ENCODE measurements around the gene RPF1. TPM values are rescaled to one million over a fixed set of nuclear protein-coding genes. Genes with fewer than 3 reads are reported as not detected.

The RPF1 gene
- total and polyA plus RNA-seq, 8 donors, result 7.6 to 40.8 (median 25.9) TPM

- peaks cover 33 to 79% (median 58%) of the 10 kb centered on the region in 4 donors for H3K4me1 ChIP-seq
- intact Hi-C loops (cut with DNase I; ENCODE audit: low total_unique reads), result no loop called here
- DNase-seq, result no peak
- H3K36me3 ChIP-seq, result peaks cover 4 to 26% (median 22%) of the 10 kb centered on the region in 4 donors
- H3K27ac ChIP-seq, result no peak overlapping the region
- no peaks in the 10 kb centered on the region for H3K9me3 ChIP-seq
- TF ChIP-seq POLR2AphosphoS5 (IDR thresholded peaks at IDR 0.05), result no peak
- TF ChIP-seq CTCF (IDR thresholded peaks at IDR 0.05), result no peak
- TF ChIP-seq EP300 (IDR thresholded peaks at IDR 0.05), result no peak
- no peak for TF ChIP-seq POLR2A (IDR thresholded peaks at IDR 0.05)
- peak overlapping the region in 2 of 4 donors; percentile 63 to 71 for H3K4me3 ChIP-seq
- no peaks in the 10 kb centered on the region for H3K27me3 ChIP-seq
- WGBS, 5 donors, result 33 to 44% (median 38%) methylated on average over 5 of the region's 5 CpGs
These were observed 23.9 kb downstream of the RPF1 start for GRCh38 chr1:84502927-84503326.

GRCh38 chr1:84504580-84505492 is 25.8 kb downstream of the RPF1 start:
- intact Hi-C loops (cut with DNase I; ENCODE audit: low total_unique reads), result no loop called here
- no peaks in the 10 kb centered on the region for H3K27me3 ChIP-seq
- peaks cover 0 to 11% (median 8%) of the 10 kb centered on the region in 4 donors for H3K36me3 ChIP-seq
- peak in 1 of 2 donors; percentile 55 for DNase-seq
- TF ChIP-seq POLR2AphosphoS5 (IDR thresholded peaks at IDR 0.05) (no peak), EP300 (IDR thresholded peaks at IDR 0.05) (no peak), POLR2A (IDR thresholded peaks at IDR 0.05) (no peak)
- peaks cover 33 to 66% (median 48%) of the 10 kb centered on the region in 4 donors for H3K4me1 ChIP-seq
- 3 to 6% (median 4%) methylated on average over 17 of the region's 17 CpGs for WGBS, 5 donors
- peak overlapping the region; percentile 63 to 83 (median 75) for H3K4me3 ChIP-seq
- peaks cover 0 to 9% (median 0%) of the 10 kb centered on the region in 4 donors for H3K9me3 ChIP-seq
- H3K27ac ChIP-seq, result peak overlapping the region; percentile 85 to 99 (median 97)

- H3K4me1 ChIP-seq, result peaks cover 33 to 59% (median 43%) of the 10 kb centered on the region in 4 donors
- H3K27ac ChIP-seq, result peak overlapping the region; percentile 95 to 99 (median 98)
- peaks cover 0 to 9% (median 0%) of the 10 kb centered on the region in 4 donors for H3K9me3 ChIP-seq
- no peaks in the 10 kb centered on the region for H3K27me3 ChIP-seq
- intact Hi-C loops (cut with DNase I; ENCODE audit: low total_unique reads), result no loop called here
- 0 to 1% (median 1%) methylated on average over 19 to 47 of the region's 47 CpGs for WGBS, 5 donors
- peak overlapping the region; percentile 63 to 83 (median 75) for H3K4me3 ChIP-seq
- no peak for DNase-seq
- TF ChIP-seq POLR2AphosphoS5 (IDR thresholded peaks at IDR 0.05), result peak in 2 of 3 donors; percentile 4 to 18
- TF ChIP-seq CTCF (IDR thresholded peaks at IDR 0.05), result no peak
- peaks cover 0 to 5% (median 3%) of the 10 kb centered on the region in 4 donors for H3K36me3 ChIP-seq
These were observed 26.5 kb downstream of the RPF1 start for GRCh38 chr1:84505493-84506001.

DNA sequence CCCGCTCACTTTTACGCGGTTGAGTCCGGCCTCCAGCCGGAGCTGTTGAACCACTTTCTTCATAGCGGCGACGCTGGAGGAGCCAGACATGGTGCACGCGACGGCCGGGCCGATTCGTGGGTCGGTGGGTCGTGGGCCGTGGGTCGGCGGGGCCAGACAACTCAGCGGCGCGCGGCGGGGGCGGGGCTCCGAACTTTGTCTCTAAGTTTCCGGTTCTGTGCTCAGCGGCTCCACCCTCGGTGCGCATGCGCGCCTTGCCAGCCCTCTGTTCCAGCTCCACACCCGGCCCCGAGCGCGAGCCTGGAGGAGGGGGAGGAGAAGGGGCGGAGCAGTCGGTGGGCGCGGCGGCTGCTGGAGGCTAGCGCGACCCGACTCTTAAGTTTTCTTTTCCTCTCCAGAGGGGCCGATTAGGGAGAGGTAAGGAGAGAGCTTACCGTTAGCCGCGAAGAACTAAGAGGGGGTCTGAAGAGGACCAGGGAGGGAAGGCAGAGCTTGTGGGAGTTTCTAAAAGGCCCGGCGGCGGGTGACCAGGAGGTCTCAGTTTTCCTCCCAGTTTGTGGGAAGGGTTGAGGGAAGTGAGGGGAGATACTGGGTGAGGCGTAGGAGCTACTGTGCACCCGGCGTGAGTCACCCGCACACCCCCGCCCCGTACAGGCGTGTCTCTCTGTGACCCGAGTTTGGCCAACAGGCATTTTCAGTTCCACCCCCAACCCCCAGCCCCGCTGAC is 27.1 kb downstream of the RPF1 start, which contains the start of the genes GNG5 and SPATA1:
GNG5 (minus strand) TSS at position 580 of the 727 bp plus-strand sequence; CDS start at position 90, 490 bp downstream.
SPATA1 (plus strand) TSS at position 385 of the 727 bp plus-strand sequence. CDS start 9,974 bp downstream, outside the sequence.
- H3K36me3 ChIP-seq, result peaks cover 0 to 5% (median 2%) of the 10 kb centered on the region in 4 donors
- H3K27me3 ChIP-seq, result no peaks in the 10 kb centered on the region
- peak; percentile 99 to 100 for DNase-seq
- intact Hi-C loops (cut with DNase I; ENCODE audit: low total_unique reads), result no loop called here
- TF ChIP-seq POLR2AphosphoS5 (IDR thresholded peaks at IDR 0.05) (peak; percentile 73 to 87 (median 74)), POLR2A (IDR thresholded peaks at IDR 0.05) (peak in 1 of 4 donors; percentile 52), EP300 (IDR thresholded peaks at IDR 0.05) (no peak), CTCF (IDR thresholded peaks at IDR 0.05) (no peak)
- H3K4me1 ChIP-seq, result peaks cover 30 to 53% (median 39%) of the 10 kb centered on the region in 4 donors
- H3K4me3 ChIP-seq, result peak within 1 kb of the TSS; percentile 63 to 83 (median 75)
- WGBS, 5 donors, result 0 to 2% (median 1%) methylated on average over 50 to 60 of the region's 60 CpGs
- H3K9me3 ChIP-seq, result peaks cover 0 to 9% (median 0%) of the 10 kb centered on the region in 4 donors
- H3K27ac ChIP-seq, result peak within 1 kb of the TSS; percentile 95 to 99 (median 98)
